SU-DHL-6 (cell line): ENCODE data around the gene PGPEP1.

Source experiments
- H2AFZ ChIP-seq: fragments of 200-600 bp; sonication (generic); 2 replicates; pipeline ENCODE4 v1.6.1; 2014; ENCODE audit warnings: low read depth, mild to moderate bottlenecking, moderate library complexity, mixed read lengths, antibody characterized with exemption, low read length; ENCODE audit not compliant: severe bottlenecking
- H3F3A ChIP-seq: fragments of 200-600 bp; shearing (Covaris generic); 2 replicates; pipeline ENCODE4 v1.6.0; 2016; ENCODE audit warnings: antibody characterized with exemption, mild to moderate bottlenecking; ENCODE audit not compliant: insufficient read depth
- H3K27ac ChIP-seq: fragments of 200-600 bp; sonication (generic); 2 replicates; pipeline ENCODE4 v1.5.1; 2016; ENCODE audit warnings: low read depth, mild to moderate bottlenecking, low read length, moderate library complexity, mixed read lengths
- H3K27me3 ChIP-seq: fragments of 200-600 bp; sonication (generic), shearing (Covaris generic); 2 replicates; pipeline ENCODE4 v1.6.0; 2014; ENCODE audit warnings: mild to moderate bottlenecking, low read length
- H3K36me3 ChIP-seq: fragments of 200-600 bp; sonication (generic); 2 replicates; pipeline ENCODE4 v1.6.1; 2014; ENCODE audit warnings: mild to moderate bottlenecking, low read length, mixed read lengths
- H3K4me2 ChIP-seq: fragments of 300-600, 200-600 bp; shearing (Covaris generic), sonication (generic); 2 replicates; pipeline ENCODE4 v1.6.0; 2014; ENCODE audit warnings: low read length, low read depth, mild to moderate bottlenecking; ENCODE audit not compliant: poor library complexity, severe bottlenecking
- H3K4me3 ChIP-seq: fragments of 200-600 bp; sonication (generic); 2 replicates; pipeline ENCODE4 v1.5.1; 2014; ENCODE audit warnings: antibody characterized with exemption, low read length, mild to moderate bottlenecking, mixed read lengths; ENCODE audit not compliant: insufficient read depth, poor library complexity, severe bottlenecking
- H3K79me2 ChIP-seq: fragments of 200-600 bp; sonication (generic); 2 replicates; pipeline ENCODE4 v1.6.1; 2014; ENCODE audit warnings: mild to moderate bottlenecking, low read length, moderate library complexity; ENCODE audit not compliant: insufficient read depth
- H3K9ac ChIP-seq: fragments of 200-600 bp; sonication (generic); 2 replicates; pipeline ENCODE4 v1.7.0; 2014; ENCODE audit warnings: mild to moderate bottlenecking, low read length
- H3K9me2 ChIP-seq: fragments of 200-600 bp; sonication (generic); replicated peaks from 2 replicates; pipeline ENCODE4 v1.6.1; 2014; ENCODE audit warnings: low read length; ENCODE audit not compliant: insufficient read depth
- H3K9me3 ChIP-seq: fragments of 200-600 bp; sonication (generic); 2 replicates; pipeline ENCODE4 v1.6.1; 2014; ENCODE audit warnings: low read length, mixed read lengths; ENCODE audit not compliant: insufficient read depth
- H4K20me1 ChIP-seq: fragments of 200-600 bp; sonication (generic); 2 replicates; pipeline ENCODE4 v1.6.1; 2014; ENCODE audit warnings: low read depth, mild to moderate bottlenecking, antibody characterized with exemption, low read length, moderate library complexity, mixed read lengths
- CTCF ChIP-seq: fragments of 200-600 bp; sonication (generic); IDR thresholded peaks from one replicate; pipeline ENCODE4 v1.5.1; 2017; ENCODE audit warnings: antibody characterized with exemption, mild to moderate bottlenecking, low read length, moderate library complexity; ENCODE audit not compliant: insufficient read depth, poor library complexity, severe bottlenecking
- EZH2phosphoT487 ChIP-seq: fragments of 200-600 bp; sonication (generic), shearing (Covaris generic); conservative IDR thresholded peaks from 2 replicates; pipeline ENCODE4 v1.6.1; 2018; ENCODE audit warnings: mild to moderate bottlenecking, antibody characterized with exemption, low read length, moderate library complexity, mixed read lengths

PGPEP1 gene

GRCh38 chr19:18388960-18389725 is 48.7 kb downstream of the PGPEP1 start:
- no peaks in the 10 kb centered on the region for H4K20me1 ChIP-seq
- H3K4me3 ChIP-seq = no peak overlapping the region

GRCh38 chr19:18389726-18390064 is 49.3 kb downstream of the PGPEP1 start:
- no peaks in the 10 kb centered on the region for H4K20me1 ChIP-seq
- no peak overlapping the region for H3K27ac ChIP-seq
- no peak overlapping the region for H3K4me2 ChIP-seq
- H3K36me3 ChIP-seq = no peaks in the 10 kb centered on the region
- no peaks in the 10 kb centered on the region for H3K27me3 ChIP-seq
- no peak for TF ChIP-seq EZH2phosphoT487
- no peak for TF ChIP-seq CTCF
- no peaks in the 10 kb centered on the region for H3K9me3 ChIP-seq
- H3K4me3 ChIP-seq = no peak overlapping the region
- no peaks in the 10 kb centered on the region for H3F3A ChIP-seq
- H3K9me2 ChIP-seq = no peaks in the 10 kb centered on the region
- no peak overlapping the region for H3K9ac ChIP-seq
- H3K79me2 ChIP-seq = no peaks in the 10 kb centered on the region
- no peak overlapping the region for H2AFZ ChIP-seq

More at GRCh38 chr19:18388960-18389725, 48.7 kb downstream of the PGPEP1 start:
- Histone ChIP-seq H2AFZ (no peak overlapping the region), H3K9me3 (no peaks in the 10 kb centered on the region), H3K36me3 (no peaks in the 10 kb centered on the region), H3K9me2 (no peaks in the 10 kb centered on the region), H3K4me2 (peak overlapping the region; percentile 35), H3K27me3 (no peaks in the 10 kb centered on the region), H3K9ac (no peak overlapping the region), H3K79me2 (no peaks in the 10 kb centered on the region), H3K27ac (no peak overlapping the region), H3F3A (no peaks in the 10 kb centered on the region)
- TF ChIP-seq EZH2phosphoT487 = no peak
- no peak for TF ChIP-seq CTCF

GRCh38 chr19:18390065-18390907 is 49.9 kb downstream of the PGPEP1 start:
- Histone ChIP-seq H3K79me2 (no peaks in the 10 kb centered on the region), H3F3A (no peaks in the 10 kb centered on the region), H3K27me3 (no peaks in the 10 kb centered on the region), H2AFZ (no peak overlapping the region), H3K9me3 (no peaks in the 10 kb centered on the region), H3K36me3 (no peaks in the 10 kb centered on the region), H3K4me2 (no peak overlapping the region), H4K20me1 (no peaks in the 10 kb centered on the region), H3K4me3 (no peak overlapping the region), H3K9me2 (no peaks in the 10 kb centered on the region), H3K27ac (no peak overlapping the region), H3K9ac (no peak overlapping the region)
- TF ChIP-seq CTCF (no peak), EZH2phosphoT487 (no peak)
